A172 (cell line): ENCODE measurements around the gene MAP1LC3B2. TPM values are rescaled to one million over a fixed set of nuclear protein-coding genes. Genes with fewer than 3 reads are reported as not detected.

Experiments used
- DNase-seq: peaks from one replicate; pipeline ENCODE4 v3.0.0-alpha.2; 2015; ENCODE audit warnings: low spot score
- total RNA-seq: library from RNA; depleted of rRNA; stranded (reverse); fragments of >200 nt; shearing (Covaris generic); gene quantifications from 2 replicates; pipeline ENCODE4 v1.2.3, GENCODE V29; 2014; rRNA removed

Gene MAP1LC3B2
- total RNA-seq, result 1.8 TPM in 1 of 2 replicates, not detected in the other

DNA sequence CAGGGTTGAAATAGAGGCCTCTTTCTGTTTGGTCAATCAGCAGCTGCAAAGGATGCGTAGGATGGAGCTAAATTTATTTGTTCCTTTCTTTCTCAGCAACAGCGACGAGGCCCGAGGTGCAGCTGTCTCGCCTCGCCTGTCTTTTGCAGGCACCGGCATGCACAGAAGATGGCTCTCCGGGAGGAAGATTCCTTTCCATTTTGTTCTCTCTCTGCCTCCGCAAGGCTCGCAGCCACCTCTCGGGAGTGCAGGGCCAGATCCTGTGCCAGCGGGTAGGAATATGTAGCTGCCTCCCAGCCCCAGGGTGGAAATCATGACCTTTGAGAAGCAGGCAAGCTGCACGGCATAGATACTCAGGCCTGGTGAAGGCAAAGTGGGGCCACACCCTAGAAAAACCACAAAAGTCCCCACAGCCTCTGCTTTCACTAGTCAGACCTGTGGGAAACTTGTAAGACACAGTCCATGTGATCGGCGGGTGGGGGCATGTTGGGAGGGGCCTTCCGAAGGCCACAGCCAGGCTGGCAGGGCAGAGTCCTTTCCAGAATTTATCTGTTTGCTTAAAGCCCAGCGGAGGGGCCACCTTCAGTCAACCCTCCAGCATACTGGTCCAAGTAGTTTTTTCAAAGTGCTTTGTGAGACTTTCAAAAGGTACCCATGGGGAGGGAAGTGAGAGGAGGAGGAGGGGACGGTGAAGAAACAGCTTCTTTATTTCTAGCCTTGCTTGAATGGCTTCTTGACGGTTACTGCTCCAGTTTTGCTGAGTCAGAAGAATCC, at the start of gene MAP1LC3B2:
Gene MAP1LC3B2 (plus strand): TSS at position 220 of the 774 bp plus-strand sequence. CDS start 16,562 bp downstream, outside the sequence.
- peak; percentile 98 for DNase-seq

DNA sequence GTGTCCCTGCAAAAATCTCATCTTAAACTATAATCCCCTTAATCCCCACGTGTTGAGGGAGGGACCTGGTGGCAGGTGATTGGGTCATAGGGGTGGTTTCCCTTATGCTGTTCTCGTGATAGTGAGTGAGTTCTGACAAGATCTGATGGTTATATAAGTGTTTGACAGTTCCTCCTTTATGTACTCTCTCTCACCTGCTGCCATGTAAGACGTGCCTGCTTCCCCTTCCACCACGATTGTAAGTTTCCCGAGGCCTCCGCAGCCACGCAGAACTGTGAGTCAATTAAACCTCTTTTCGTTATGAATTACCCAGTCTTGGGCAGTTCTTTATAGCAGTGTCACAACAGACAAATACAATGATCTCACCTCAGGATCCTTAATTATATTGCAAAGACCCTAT, 45.2 kb upstream of the MAP1LC3B2 start:
- DNase-seq, result no peak

GRCh38 chr12:116515684-116516083, 43.5 kb upstream of the MAP1LC3B2 start:
- DNase-seq, result no peak

DNA sequence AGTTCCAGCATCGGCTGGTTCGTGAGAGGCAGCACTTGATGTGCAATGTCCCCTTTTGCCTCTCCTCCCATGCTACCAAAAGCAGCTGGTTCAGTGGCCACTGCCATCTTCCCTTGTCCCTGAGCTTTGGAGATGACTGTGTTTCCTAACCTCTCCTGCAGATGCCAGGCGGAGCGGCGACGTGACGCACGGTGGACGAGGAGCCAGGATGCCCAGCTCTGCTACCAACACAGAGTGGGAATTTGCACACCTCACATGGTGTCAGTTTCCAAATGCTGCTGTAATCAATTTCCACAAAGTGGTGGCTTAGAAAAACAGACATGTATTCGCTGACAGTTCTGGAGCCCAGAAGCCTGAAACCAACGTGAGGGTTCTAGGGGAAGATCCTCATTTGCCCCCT, 42.5 kb upstream of the MAP1LC3B2 start:
- no peak for DNase-seq

DNA sequence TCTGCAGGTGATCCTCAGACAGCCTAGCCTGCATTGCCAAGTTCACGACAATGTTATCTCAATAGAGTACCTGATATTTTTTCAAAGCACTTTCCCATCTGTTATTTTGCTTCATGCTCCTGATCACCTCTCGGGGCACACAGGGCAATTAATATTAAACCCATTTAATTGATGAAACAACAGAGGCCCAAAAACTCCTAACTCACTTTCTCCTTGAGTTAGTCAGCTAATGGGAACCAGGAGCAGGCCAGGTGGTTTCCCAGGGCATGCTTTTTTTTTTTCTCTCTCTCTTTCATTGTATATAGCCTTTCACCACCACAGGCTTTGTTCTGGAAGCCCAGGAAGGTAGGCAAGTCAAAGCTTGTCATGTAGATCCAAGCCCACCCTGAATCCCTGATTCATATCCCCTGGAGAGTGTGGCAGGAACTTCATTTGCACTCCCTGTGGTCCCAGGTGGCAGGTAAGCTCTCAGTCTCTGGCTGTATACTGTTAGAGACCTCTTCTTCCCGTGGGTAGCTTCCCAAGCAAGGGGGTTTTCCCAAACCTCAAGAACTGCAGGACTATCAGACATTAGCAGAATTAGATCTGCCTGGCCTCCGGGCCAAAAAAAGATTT, 41.6 kb upstream of the MAP1LC3B2 start:
- DNase-seq, result no peak

- DNase-seq, result no peak
Observed at GRCh38 chr12:116520225-116520760, 38.9 kb upstream of the MAP1LC3B2 start.

- DNase-seq, result peak; percentile 62
Observed at GRCh38 chr12:116520801-116521471, 38.2 kb upstream of the MAP1LC3B2 start.

DNA sequence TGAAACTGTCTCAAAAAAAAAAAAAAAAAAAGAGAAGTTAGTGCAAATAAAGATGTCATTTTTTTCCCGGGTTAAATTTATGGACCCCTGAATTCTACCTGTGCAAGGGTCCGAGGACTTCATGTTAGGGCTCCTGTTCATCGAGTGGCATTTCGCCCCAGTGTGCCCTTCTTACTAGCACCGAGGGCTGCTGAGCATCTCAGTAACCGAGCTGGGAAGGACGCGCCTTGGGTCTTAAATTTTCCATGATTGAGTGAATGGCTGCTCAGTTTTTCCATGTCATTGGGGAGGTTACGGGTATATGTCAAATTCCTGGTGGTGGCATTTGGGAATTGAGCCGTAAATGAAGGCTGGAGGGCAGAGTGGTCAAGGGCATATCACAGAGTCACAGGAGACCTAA, 34.9 kb upstream of the MAP1LC3B2 start:
- no peak for DNase-seq

DNA sequence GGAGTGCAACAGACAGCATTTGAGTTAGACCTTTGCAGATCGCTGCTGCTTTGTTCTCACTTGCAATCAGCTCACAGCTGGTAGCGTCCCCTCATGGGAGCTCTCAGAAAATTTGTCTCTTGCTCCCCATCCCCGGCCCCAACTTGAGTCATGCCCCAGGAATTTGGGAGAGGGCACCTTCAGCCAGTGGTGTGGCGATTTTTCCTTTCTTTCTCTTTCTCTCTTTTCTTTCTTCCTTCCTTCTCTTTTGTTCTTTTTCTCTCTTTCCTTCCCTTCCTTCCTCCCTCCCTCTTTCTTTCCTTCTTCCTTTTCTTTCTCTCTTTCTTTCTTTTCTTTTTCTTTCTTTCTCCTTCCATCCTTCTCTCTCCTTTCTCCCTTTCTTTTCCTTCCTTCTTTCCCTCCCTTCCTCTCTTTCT, 34.2 kb upstream of the MAP1LC3B2 start:
- DNase-seq, result peak; percentile 71

- DNase-seq, result peak; percentile 86
Observed at GRCh38 chr12:116525418-116526001, 33.7 kb upstream of the MAP1LC3B2 start.

GRCh38 chr12:116528065-116528464, 31.1 kb upstream of the MAP1LC3B2 start:
- DNase-seq, result peak; percentile 94

DNA sequence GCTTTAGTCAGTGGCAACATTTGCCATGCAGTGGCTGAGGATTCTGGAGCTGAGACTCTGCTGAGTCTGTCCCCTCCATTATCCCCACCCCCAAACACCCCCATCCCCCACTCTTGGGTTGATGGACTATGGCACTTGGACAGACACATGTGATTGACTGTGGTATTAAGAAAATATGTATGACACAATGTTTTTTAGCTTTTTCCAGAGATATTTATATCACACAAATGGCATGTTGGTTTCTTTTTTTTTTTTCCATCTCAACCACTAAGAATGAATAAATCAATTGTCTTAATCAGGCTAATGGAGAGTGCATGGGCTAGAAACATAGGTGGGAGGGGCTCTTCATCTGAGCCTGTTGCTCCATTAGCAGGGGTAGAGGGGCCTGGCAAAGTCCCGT, 30.7 kb upstream of the MAP1LC3B2 start:
- no peak for DNase-seq

GRCh38 chr12:116529048-116529447, 30.1 kb upstream of the MAP1LC3B2 start:
- DNase-seq, result peak; percentile 83

DNA sequence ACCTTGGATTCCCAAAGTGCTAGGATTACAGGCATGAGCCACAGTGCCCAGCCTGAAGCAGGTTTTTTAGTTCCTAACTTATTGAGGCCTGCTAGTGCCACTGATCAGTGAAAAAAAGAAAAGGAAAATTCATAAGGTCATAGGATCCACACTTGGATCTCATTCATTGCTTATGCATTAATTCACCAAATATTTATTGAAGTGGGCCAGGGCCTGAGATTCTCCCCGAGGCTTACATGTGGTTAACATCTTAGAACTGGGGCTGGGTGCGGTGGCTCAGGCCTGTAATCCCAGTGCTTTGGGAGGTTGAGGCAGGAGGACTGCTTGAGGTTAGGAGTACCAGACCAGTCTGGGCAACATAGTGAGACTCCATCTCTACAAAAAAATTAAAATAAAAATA, 29.5 kb upstream of the MAP1LC3B2 start:
- no peak for DNase-seq

DNA sequence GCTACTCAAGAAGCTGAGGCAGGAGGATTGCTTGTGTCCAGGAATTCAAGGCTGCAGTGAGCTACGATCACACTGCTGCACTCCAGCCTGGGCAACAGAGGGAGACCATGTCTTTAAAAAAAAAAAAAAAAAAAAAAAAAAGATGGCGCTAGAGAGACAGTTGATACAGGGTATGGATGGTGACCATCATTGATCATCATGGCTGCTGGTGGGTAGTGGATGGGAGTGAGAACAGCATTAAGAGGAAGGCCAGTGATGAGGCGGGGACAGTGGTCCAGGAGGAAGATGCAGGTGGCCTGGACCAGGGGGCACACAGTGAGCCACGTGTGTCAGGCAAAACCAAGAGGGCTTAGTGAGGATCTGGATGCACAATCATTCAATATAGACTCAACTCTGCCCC, 26.8 kb upstream of the MAP1LC3B2 start:
- no peak for DNase-seq

GRCh38 chr12:116532986-116533342, 26.2 kb upstream of the MAP1LC3B2 start:
- DNase-seq, result no peak

DNA sequence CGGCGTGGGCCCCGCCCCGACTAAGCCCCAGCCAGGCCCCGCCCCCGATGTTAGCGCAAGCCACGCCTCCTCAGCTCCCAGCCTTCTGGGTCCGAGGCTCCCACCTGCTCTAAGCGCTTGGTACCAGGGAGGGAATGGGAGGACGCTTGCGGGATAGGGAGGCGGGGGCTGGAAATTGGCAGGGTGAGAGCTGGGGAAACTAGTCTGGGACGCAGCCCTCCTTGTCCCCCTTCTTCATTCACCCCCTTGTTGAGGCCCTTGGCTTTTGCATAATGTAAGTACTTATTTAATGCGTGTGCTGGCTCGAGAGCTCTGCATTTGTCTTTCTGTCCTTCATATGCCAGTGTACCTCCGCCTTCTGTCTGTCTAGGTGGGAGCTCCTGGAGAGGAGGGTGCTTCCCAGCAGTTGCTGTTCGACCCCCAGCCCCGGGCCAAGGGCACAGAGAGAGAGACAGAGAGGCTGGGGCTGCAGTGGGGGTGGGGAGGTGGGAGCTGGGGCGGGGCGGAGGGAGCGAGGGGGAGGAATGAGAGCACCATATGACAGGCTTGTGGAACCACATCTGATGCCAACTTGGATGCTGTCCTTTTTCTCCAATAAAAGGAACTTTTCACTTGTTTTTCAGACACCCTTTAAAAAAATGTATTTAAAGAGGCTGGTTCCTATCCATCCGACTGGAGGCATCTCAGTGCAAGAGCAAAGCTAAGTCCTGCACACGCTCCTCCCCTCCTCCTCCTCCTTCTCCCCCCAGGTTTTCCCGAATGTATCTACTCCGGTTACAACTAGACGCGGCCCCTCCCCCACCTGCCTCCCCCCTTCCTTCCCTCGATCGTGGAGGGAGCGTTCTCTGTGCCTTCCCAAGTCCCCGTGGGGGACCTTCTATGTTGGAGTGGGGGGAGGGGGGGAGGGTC, 25.6 kb upstream of the MAP1LC3B2 start:
- peak; percentile 65 for DNase-seq

DNA sequence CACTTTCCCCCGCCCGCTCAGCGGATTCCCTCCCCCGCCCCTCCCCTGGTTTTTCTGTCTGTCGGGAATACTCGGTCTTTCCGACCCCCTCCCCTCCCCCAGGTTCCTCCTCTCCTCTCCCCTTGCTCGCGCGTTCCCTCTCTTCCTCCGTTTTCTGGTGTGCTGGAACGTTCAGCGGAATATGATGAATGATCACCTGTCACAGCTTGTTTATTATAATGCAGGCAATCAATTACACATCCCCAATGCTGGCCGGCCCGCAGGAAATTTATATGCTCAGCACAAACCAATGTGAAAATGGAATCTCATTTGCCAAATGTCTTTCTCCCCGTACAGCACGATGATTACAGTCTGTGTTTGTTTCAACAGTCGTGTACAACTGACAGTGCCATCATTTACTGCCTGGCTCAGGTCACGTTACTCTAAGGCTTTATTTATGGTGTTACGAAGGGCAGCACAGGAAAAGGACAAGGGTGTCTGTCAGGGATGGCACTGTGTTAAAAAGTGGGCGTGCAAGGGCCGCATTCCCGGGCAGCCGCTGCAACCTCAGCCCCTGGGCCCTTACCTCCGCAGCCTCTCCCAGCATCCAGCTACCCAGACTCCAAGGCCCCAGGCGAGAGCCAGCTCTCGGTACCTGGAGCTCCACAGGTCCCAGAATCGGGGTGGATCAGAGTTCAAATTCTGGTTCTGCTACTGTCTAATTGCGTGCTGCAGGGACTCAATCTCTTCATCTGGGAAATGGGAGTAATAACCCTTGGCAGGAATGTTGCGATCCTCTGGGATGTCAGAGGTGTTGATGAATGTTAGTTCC, 24.7 kb upstream of the MAP1LC3B2 start:
- DNase-seq, result no peak

DNA sequence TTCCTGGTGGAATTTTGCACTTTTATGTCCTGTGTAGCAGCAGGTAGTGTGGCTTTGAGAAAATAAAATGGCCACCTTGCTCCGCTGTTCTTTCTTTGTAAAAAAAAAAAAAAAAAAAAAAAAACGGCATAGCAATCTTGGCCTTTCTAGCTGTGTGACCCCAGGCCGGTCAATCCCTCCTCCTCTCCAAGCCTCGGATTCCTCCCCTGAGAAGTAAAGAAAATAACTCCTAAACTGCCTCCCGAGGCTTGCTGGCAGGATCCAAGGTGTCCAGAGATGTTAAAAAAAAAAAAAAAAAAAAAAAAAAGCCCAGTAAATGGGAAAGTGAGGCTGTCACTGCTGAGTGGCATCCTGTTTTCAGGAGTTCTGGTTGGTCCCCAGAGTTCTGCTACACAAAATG, 23.9 kb upstream of the MAP1LC3B2 start:
- no peak for DNase-seq
